Endothelial cell of umbilical vein (primary cell): ENCODE data around the gene C1orf210. TPM values are rescaled to one million over a fixed set of nuclear protein-coding genes. Genes with fewer than 3 reads are reported as not detected.

Experiments
- BruUV-seq: library from RNA; stranded (reverse); fragments of 400-500 nt; replicated peaks from 2 replicates; lab custom pipeline; 2021; lab: Mats Ljungman, UMichigan
- CTCF ChIA-PET: fragments of 300-600, 350-600 bp; sonication (Branson Sonifier 250); formaldehyde crosslinking; loops from one replicate; lab custom pipeline; 2021; ENCODE audit warnings: antibody characterized with exemption, inconsistent platforms; lab: Charles Lee
- POLR2A ChIA-PET: fragments of 300-600, 350-600 bp; sonication (Branson Sonifier 250); formaldehyde crosslinking; loops from one replicate; lab custom pipeline; 2021; ENCODE audit warnings: antibody characterized with exemption, inconsistent platforms; lab: Charles Lee
- DNase-seq: peaks from one replicate; pipeline ENCODE4 v3.0.0-alpha.2; 2011; ENCODE audit warnings: low read depth, low spot score
- FAIRE-seq: peaks from 2 replicates; lab custom pipeline; 2011; peaks lifted over from hg19 to GRCh38; lab: Jason Lieb, UNC
- H2AFZ ChIP-seq: 2 replicates; pipeline ENCODE4 v1.6.0; 2012; ENCODE audit warnings: low read depth, low read length, control low read depth, inconsistent platforms
- H3K27ac ChIP-seq: 2 replicates; pipeline ENCODE4 v1.5.1; 2011; ENCODE audit warnings: low read depth, mild to moderate bottlenecking, control low read depth, low read length, moderate library complexity; ENCODE audit not compliant: insufficient read depth
- H3K27me3 ChIP-seq, 2 experiments: 2 replicates each; pipeline versions ENCODE4 v1.6.0 to v1.6.1; 2011; ENCODE audit warnings: low read length in 2 of 2, mixed read lengths in 1 of 2; ENCODE audit not compliant: control insufficient read depth in 2 of 2, insufficient read depth in 2 of 2
- H3K36me3 ChIP-seq, 2 experiments: 2 replicates in 1 of 2; 3 replicates in 1 of 2; pipeline ENCODE4 v1.5.1; 2011; ENCODE audit warnings: low read length in 2 of 2, mild to moderate bottlenecking in 1 of 2, moderate library complexity in 1 of 2; ENCODE audit not compliant: control insufficient read depth in 2 of 2, insufficient read depth in 2 of 2; ENCODE audit errors: extremely low read depth in 1 of 2
- H3K4me1 ChIP-seq: 3 replicates; pipeline ENCODE4 v1.5.1; 2011; ENCODE audit warnings: mild to moderate bottlenecking, low read length; ENCODE audit not compliant: control insufficient read depth, insufficient read depth; ENCODE audit errors: extremely low read depth
- H3K4me2 ChIP-seq: 2 replicates; pipeline ENCODE4 v1.6.1; 2011; ENCODE audit warnings: low read length, control low read depth, mixed read lengths; ENCODE audit not compliant: insufficient read depth
- H3K4me3 ChIP-seq, 3 experiments: fragments of 200-600 bp in 1 of 3; sonication (generic), shearing (Covaris generic) in 1 of 3; replicated peaks in 1 of 3; 2 replicates each; pipeline ENCODE4 v1.5.1; 2011 to 2016; ENCODE audit warnings: control low read depth in 3 of 3, low read length in 3 of 3, mild to moderate bottlenecking in 2 of 3, inconsistent platforms in 1 of 3, low read depth in 1 of 3, moderate library complexity in 1 of 3; ENCODE audit not compliant: insufficient read depth in 1 of 3
- H3K79me2 ChIP-seq: 2 replicates; pipeline ENCODE4 v1.6.0; 2012; ENCODE audit warnings: low read length, inconsistent platforms; ENCODE audit not compliant: control insufficient read depth, insufficient read depth
- H3K9ac ChIP-seq: replicated peaks from 2 replicates; pipeline ENCODE3; 2011; ENCODE audit warnings: low read length, control low read depth; ENCODE audit not compliant: insufficient read depth; ENCODE audit errors: extremely low read depth
- H3K9me1 ChIP-seq: replicated peaks from 3 replicates; pipeline ENCODE4 v1.6.0; 2011; ENCODE audit warnings: mild to moderate bottlenecking, low read length; ENCODE audit not compliant: control insufficient read depth, insufficient read depth; ENCODE audit errors: extremely low read depth
- H3K9me3 ChIP-seq: replicated peaks from 2 replicates; pipeline ENCODE4 v1.5.1; 2012; ENCODE audit warnings: low read length, inconsistent platforms; ENCODE audit not compliant: control insufficient read depth, insufficient read depth
- H4K20me1 ChIP-seq: replicated peaks from 2 replicates; pipeline ENCODE3; 2011; ENCODE audit warnings: mild to moderate bottlenecking, low read length; ENCODE audit not compliant: control insufficient read depth, insufficient read depth; ENCODE audit errors: extremely low read depth
- EZH2 ChIP-seq: IDR thresholded peaks from 2 replicates; pipeline ENCODE4 v1.6.1; 2012; ENCODE audit warnings: borderline replicate concordance, low read depth, mild to moderate bottlenecking, moderate library complexity, low read length, inconsistent platforms; ENCODE audit not compliant: severe bottlenecking
- FOS ChIP-seq: IDR thresholded peaks from 2 replicates; pipeline ENCODE4 v1.6.1; 2011; ENCODE audit warnings: mild to moderate bottlenecking, low read length, moderate library complexity, borderline replicate concordance; ENCODE audit not compliant: insufficient read depth
- GATA2 ChIP-seq: IDR thresholded peaks from 2 replicates; pipeline ENCODE4 v1.7.0; 2011; ENCODE audit warnings: low read depth, mild to moderate bottlenecking, moderate library complexity, mixed read lengths, low read length; ENCODE audit not compliant: insufficient read length, insufficient read depth
- JUN ChIP-seq: IDR thresholded peaks from 2 replicates; pipeline ENCODE4 v1.6.1; 2011; ENCODE audit warnings: borderline replicate concordance, low read depth; ENCODE audit not compliant: insufficient read length, insufficient read depth
- MYC ChIP-seq: IDR thresholded peaks from one replicate; pipeline ENCODE4 v1.6.1; 2011; ENCODE audit warnings: mild to moderate bottlenecking, low read depth, low read length
- POLR2A ChIP-seq: IDR thresholded peaks from 2 replicates; pipeline ENCODE4 v1.6.1; 2012; ENCODE audit warnings: low read depth, mild to moderate bottlenecking, control low read depth, low read length
- POLR2AphosphoS5 ChIP-seq: IDR thresholded peaks from 2 replicates; pipeline ENCODE4 v1.6.1; 2012; ENCODE audit warnings: low read depth, mild to moderate bottlenecking, control low read depth, low read length, moderate library complexity; ENCODE audit not compliant: insufficient read depth
- dilution Hi-C: fragments of 300-500 bp; cut with MboI; formaldehyde crosslinking; loops from one replicate; pipeline ENCODE4 v1.15.0; 2019; ENCODE audit warnings: low sequenced_read_pairs; ENCODE audit not compliant: extremely low pct_ligation_motif_present
- intact Hi-C: fragments of 100-400 bp; cut with micrococcal nuclease; formaldehyde crosslinking; loops from one replicate; pipeline ENCODE4 v1.10.0; 2022
- polyA plus RNA-seq, 4 experiments: library from polyadenylated mRNA; depleted of rRNA in 3 of 4; stranded (reverse) in 3 of 4; unstranded in 1 of 4; fragments of >200 nt; gene quantifications; 2 replicates each; pipeline versions ENCODE4 v1.2.1 to v1.2.3, GENCODE V29; 2011 to 2012; ENCODE audit warnings: missing spikeins in 1 of 4
- total RNA-seq: library from RNA; stranded (reverse); gene quantifications from 2 replicates; pipeline ENCODE4 v1.2.3, GENCODE V29; 2021
- TF ChIP-seq, protein P1 (sequence below): IDR thresholded peaks from 2 replicates; pipeline ENCODE4 v1.6.1; 2011; ENCODE audit not compliant: insufficient read depth, insufficient read length
- TF ChIP-seq, protein P2 (sequence below), 2 donors: IDR thresholded peaks; 1 replicate in 1 of 2; 2 replicates in 1 of 2; pipeline ENCODE4 v1.5.1; 2011; ENCODE audit warnings: low read length in 2 of 2, mild to moderate bottlenecking in 2 of 2, moderate library complexity in 2 of 2, control low read depth in 1 of 2, inconsistent platforms in 1 of 2, low read depth in 1 of 2; ENCODE audit not compliant: insufficient read depth in 1 of 2; ENCODE audit errors: extremely low read depth in 1 of 2

Gene C1orf210
- total and polyA plus RNA-seq, 2 donors (not counting 3 experiments of a cell fraction or from before 2014, with no cell fraction given): not detected

DNA sequence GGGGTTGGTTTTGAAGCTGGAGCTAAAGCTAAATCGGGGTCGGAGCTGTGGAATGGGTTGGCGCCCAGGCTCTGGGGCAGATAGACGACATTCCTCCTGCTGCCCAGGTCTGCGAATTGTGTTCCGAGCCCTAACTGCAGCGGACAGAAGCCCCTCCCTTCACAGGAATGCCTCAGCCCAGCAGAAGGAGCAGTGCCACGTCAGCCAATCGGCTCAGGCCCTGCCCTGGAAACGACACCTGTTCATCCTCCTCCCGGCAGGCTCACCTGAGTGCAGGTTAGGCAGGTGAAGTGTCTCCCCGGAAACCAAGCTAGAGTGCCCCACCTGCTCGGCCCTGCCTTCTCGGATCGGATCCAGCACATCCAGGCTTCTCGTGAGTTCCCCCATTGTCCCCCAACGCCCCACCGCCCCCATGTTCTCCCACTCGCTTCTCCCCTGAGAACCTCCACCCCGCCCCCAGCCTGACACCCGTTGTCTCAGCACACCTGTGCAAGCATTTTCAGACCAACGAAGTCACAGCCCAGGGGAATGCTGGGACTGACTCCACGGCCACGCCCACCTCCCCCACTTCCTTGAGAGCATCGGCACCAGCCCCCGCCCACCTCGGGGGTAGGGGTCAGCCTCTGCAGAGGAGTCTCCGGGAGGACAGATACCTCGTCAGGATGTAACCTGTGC, 14.8 kb downstream of the C1orf210 start:
- H3K9me3 ChIP-seq: no peaks in the 10 kb centered on the region
- FAIRE-seq (no peak), DNase-seq (no peak)
- H3K27me3 ChIP-seq: peaks cover 0 to 2% of the 10 kb centered on the region in 2 experiments
- dilution Hi-C loops (no loop called here), intact Hi-C loops (no loop called here)
- ChIA-PET CTCF (no interaction called here), POLR2A (no interaction called here)
- H3K27ac ChIP-seq: no peak overlapping the region
- no TSS peak for BruUV-seq
- no peak overlapping the region for H3K4me2 ChIP-seq
- TF ChIP-seq JUN (no peak), POLR2A (no peak), POLR2AphosphoS5 (no peak), MYC (no peak), GATA2 (no peak), EZH2 (no peak), FOS (no peak)
- TF ChIP-seq, protein P1, sequence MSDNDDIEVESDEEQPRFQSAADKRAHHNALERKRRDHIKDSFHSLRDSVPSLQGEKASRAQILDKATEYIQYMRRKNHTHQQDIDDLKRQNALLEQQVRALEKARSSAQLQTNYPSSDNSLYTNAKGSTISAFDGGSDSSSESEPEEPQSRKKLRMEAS: no peak
- TF ChIP-seq, protein P2, sequence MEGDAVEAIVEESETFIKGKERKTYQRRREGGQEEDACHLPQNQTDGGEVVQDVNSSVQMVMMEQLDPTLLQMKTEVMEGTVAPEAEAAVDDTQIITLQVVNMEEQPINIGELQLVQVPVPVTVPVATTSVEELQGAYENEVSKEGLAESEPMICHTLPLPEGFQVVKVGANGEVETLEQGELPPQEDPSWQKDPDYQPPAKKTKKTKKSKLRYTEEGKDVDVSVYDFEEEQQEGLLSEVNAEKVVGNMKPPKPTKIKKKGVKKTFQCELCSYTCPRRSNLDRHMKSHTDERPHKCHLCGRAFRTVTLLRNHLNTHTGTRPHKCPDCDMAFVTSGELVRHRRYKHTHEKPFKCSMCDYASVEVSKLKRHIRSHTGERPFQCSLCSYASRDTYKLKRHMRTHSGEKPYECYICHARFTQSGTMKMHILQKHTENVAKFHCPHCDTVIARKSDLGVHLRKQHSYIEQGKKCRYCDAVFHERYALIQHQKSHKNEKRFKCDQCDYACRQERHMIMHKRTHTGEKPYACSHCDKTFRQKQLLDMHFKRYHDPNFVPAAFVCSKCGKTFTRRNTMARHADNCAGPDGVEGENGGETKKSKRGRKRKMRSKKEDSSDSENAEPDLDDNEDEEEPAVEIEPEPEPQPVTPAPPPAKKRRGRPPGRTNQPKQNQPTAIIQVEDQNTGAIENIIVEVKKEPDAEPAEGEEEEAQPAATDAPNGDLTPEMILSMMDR (IDR thresholded peaks at IDR 0.05; ENCODE audit: extremely low read depth in 1 of 2, insufficient read depth in 1 of 2, low read depth in 1 of 2, low read length in 2 of 2): no peak
- no peaks in the 10 kb centered on the region for H3K9me1 ChIP-seq
- H3K4me3 ChIP-seq: no peak overlapping the region
- H2AFZ ChIP-seq: no peak overlapping the region
- no peaks in the 10 kb centered on the region for H3K36me3 ChIP-seq
- H3K4me1 ChIP-seq: peaks cover 3% of the 10 kb centered on the region
- H3K79me2 ChIP-seq: no peaks in the 10 kb centered on the region
- no peaks in the 10 kb centered on the region for H4K20me1 ChIP-seq
- no peak overlapping the region for H3K9ac ChIP-seq
